ENCODE results near the gene ASAP2.
"Not testable (repeated sequence)": the region's sequence is repeated elsewhere in the genome, so short reads cannot be mapped to it uniquely, and the experiment has no call there.

The ASAP2 gene

GRCh38 chr2:9251154-9252001, 44.8 kb downstream of the ASAP2 start:
- DNase-seq (ENCODE audit: low read depth, low spot score) = no peak

GRCh38 chr2:9252002-9252357, 45.4 kb downstream of the ASAP2 start:
- no peak for DNase-seq (ENCODE audit: low read depth, low spot score)

DNA sequence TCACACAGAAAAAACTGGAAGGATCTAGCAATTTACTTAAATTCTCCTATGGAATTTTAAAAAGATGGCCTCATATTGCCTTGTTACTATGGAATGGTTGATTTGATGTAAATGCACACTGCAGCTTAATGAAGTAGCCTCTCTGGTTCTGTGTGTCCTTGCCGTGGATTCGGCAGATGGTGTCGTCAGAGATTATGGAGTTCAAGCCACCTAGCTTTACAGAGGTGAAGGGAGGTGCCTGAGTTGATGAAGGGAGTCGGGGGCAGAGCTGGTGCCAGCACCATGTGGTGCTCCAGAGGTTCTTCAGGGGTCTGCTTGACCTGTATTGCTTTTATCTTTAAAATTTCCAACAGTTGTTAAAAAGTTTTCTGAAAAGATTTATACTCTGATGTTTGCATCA, 48.8 kb downstream of the ASAP2 start:
- no peak for DNase-seq (ENCODE audit: low read depth, low spot score)

DNA sequence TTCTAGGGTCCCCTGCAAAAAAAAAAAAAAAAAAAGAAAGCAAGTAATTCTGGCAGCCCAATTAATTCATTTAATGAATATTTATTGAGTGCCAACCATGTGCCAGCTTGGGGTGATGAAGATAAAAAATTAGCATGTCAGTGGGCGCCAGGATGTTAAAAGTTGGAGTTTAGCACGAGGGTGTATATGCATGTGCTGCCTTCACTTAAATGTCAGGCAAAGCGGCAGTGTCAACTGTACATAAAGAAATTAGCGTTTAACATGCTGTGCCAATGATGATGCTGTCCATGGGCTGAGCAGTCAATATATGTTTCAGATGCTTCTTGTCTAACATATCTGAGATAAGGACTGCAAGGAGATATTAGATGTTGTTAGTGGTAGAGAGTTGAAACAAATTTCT, 49.5 kb downstream of the ASAP2 start:
- no peak for DNase-seq (ENCODE audit: low read depth, low spot score)

DNA sequence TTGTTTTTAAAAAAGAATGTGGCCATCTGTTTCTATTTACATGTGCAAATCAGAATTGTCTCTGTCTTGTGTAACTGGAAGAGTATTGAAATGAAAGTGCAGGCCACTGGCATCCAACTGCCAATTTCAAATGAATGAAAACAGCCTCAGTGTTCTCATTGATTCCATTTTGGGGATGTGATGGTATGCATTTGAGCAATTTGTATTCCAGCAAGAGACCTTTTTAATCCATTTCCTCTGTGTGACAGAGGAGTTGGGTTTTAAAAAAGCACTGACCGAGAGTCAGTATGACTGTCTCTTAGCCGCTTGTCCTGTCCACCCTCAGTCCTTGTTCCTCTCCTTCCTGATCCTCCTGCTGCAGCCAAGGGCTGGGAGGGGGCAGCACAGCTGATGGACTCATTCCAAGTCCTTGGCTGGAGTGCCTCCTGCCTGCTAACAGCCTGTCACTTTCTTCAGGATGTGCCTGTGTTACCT, 50.0 kb downstream of the ASAP2 start:
- DNase-seq (ENCODE audit: low read depth, low spot score) = no peak

GRCh38 chr2:9258501-9258900, 51.9 kb downstream of the ASAP2 start:
- no peak for DNase-seq (ENCODE audit: low read depth, low spot score)

GRCh38 chr2:9258953-9259399, 52.4 kb downstream of the ASAP2 start:
- no peak for DNase-seq (ENCODE audit: low read depth, low spot score)

GRCh38 chr2:9260464-9260918, 53.9 kb downstream of the ASAP2 start:
- no peak for DNase-seq (ENCODE audit: low read depth, low spot score)

DNA sequence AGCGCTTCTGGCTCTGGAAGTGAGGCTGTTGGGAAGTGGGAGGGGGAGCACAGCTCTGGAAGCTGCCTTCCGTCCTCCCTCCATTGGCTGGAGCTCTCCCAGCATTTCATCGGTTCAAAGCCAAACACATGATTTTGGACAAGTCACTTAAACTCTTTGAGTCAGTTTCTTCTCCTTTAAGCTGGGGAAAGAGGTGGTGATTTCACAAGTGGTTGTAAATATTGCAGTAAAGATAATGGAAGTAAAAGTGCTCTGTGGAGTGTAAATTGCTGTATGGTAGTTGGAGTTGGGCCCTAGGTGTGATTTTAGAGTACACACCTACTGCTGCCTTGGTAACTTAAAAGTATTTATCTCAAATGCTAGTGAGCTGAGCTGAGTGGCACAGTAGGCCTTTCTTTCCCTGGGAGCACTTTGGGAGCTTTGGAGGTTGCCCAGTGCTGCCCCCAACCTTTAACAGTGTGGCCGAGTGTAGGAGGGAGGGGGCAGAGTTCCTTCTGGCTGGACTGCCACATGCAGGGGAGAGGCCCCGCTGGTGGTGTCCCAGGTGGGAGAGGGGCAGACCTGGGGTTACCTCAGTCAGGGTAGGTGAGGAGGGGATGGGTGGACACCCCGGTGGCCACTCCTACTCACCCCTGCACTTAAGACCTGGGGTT, 54.7 kb downstream of the ASAP2 start:
- DNase-seq (ENCODE audit: low read depth, low spot score) = no peak

DNA sequence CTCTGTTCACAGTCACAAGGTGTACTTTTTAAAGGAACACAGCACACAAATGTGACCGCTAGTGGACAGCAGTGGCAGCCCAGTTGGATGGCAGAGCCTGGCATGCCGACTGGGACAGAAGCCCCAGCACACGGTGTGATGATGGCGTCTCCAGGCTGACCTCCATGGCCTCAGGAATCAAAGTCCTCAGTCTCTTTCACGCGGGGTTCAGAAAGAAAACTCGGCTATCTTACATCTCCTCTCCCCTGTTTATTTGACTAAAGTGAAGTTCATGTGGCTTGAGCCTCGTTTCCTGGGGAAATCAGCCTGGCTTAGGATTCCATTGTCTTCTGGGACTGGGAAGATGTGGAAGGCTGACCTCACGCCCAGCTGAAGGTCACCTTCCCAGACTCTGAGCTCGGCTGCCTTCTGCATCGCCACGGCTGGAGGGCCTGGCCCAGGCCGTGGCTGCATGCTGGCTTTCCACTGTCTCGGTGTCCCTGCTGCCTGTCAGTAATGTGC, 56.1 kb downstream of the ASAP2 start:
- DNase-seq (ENCODE audit: low read depth, low spot score) = no peak

GRCh38 chr2:9263428-9263827, 56.8 kb downstream of the ASAP2 start:
- DNase-seq (ENCODE audit: low read depth, low spot score) = no peak

- DNase-seq (ENCODE audit: low read depth, low spot score) = no peak
Observed at GRCh38 chr2:9264301-9264700, 57.7 kb downstream of the ASAP2 start.

DNA sequence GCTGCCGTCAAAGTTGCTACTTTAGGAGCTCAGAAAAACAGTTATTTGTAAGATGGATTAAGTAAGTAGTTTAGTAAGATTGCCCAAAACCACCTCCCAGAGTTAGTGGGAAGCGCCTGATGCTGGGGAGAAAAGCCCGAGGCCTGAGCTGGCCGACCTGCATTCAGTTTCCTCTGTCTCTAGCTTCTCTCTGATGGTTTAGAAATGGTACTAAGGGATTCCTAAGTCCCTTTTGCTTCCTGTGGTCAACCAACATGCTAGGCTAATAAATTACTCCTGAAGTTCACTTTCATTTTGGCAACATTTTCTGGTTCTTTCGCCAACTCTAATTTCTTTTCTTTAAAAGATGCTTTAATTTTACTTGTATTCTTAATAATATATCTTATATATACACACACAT, 60.1 kb downstream of the ASAP2 start:
- DNase-seq (ENCODE audit: low read depth, low spot score) = no peak

GRCh38 chr2:9267286-9267685, 60.7 kb downstream of the ASAP2 start:
- not testable (repeated sequence) for DNase-seq (ENCODE audit: low read depth, low spot score)

GRCh38 chr2:9268301-9269080, 61.9 kb downstream of the ASAP2 start:
- no peak for DNase-seq (ENCODE audit: low read depth, low spot score)

DNA sequence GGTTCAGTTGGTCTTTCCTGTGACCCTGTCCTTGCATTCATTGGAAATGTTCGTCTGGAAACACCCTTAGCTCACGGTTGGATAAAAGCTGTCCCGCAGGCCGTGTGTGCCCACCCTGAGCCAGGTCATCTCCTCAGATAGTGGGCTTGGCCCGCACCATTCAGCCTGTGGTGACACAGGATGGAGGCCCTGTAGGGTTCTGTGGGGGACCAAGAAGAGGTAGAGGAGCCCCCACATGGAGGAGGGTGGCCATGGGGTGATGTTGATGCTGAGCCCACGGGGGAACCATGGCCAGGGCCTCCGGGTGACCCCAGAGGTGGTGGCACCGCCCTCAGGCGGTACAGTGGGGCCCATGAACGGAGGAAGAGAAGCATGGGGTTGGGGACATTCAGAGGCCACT, 62.7 kb downstream of the ASAP2 start:
- DNase-seq (ENCODE audit: low read depth, low spot score) = no peak

- DNase-seq (ENCODE audit: low read depth, low spot score) = no peak
Observed at GRCh38 chr2:9269695-9270360, 63.2 kb downstream of the ASAP2 start.

DNA sequence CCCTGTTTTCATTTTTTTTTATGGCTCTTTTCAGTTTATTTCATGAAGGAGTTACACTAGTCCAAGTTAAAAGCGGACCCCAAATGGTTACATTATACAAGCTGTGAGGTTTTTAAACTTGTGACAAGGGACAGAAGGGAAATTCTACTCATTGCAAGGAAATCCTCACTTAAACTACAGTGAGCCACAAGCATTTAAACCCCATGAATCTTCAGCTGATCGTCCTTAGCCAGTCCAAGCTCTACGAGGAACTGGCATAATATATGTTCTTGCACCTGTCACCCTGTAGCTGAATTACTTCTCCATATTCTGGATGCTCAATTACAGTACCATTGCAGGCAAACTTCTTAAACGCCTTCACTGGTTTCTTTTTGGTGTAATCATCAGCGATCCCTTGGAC, 64.5 kb downstream of the ASAP2 start:
- DNase-seq (ENCODE audit: low read depth, low spot score) = no peak

DNA sequence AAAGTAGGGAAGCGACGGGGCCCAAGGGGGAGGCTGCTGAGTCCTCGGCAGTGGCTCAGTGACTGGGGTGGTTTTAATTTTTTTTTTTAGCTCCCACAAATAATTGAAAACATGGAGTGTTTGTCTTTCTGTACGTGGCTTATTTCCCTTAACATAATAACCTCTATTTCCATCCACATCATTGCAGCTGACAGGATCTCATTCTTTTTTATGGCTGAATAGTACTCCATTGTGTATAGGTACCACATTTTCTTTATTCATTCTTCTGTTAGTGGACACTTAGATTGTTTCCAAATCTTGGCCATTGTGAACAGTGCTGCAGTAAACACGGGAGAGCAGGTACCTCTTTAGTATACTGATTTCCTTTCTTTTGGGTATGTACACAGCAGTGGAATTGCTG, 65.1 kb downstream of the ASAP2 start:
- DNase-seq (ENCODE audit: low read depth, low spot score) = no peak

DNA sequence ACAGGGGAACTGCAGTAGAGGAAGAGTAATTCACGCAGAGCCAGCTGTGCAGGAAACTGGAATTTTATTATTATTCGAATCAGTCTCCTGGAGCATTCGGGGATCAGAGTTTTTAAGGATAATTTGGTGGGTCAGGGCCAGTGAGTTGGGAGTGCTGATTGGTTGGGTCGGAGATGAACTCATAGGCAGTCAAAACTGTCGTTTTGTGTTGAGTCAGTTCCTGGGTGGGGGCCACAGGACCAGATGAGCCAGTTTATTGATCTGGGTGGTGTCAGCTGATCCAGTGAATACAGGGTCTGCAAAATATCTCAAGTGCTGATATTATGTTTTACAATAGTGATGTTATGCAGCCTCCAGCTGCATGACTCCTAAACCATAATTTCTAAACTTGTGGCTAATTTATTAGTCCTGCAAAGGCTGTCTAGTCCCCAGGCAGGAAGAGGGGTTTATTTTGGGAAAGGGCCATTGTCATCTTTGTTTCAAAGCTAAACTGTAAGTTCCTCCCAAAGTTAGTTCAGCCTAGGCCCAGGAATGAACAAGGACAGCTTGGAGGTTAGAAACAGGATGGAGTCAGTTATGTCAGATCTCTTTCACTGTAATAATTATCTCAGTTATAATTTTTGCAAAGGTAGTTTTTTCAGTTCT, 67.0 kb downstream of the ASAP2 start:
- DNase-seq (ENCODE audit: low read depth, low spot score) = no peak
